Testis (tissue), 3 donors: Measurements from ENCODE around the gene SIRT6. TPM values are rescaled to one million over a fixed set of nuclear protein-coding genes. Genes with fewer than 3 reads are reported as not detected.

Experiments used
- DNase-seq: peaks from one replicate; pipeline ENCODE4 v3.0.0-alpha.2; 2019
- H3K27ac ChIP-seq, 2 donors: fragments of 200-600 bp; sonication (generic); one replicate each; pipeline ENCODE4 v1.5.1; 2019
- H3K27me3 ChIP-seq: fragments of 200-600 bp; sonication (generic); one replicate; pipeline ENCODE4 v1.5.1; 2019
- H3K36me3 ChIP-seq: fragments of 200-600 bp; sonication (generic); one replicate; pipeline ENCODE4 v1.5.1; 2017; ENCODE audit warnings: low read depth; ENCODE audit errors: missing control alignments
- H3K4me1 ChIP-seq: fragments of 200-600 bp; sonication (generic); one replicate; pipeline ENCODE4 v1.5.1; 2019
- H3K4me3 ChIP-seq, 2 donors: fragments of 200-600 bp; sonication (generic); one replicate each; pipeline ENCODE4 v1.5.1; 2017 to 2019
- H3K9me3 ChIP-seq: fragments of 200-600 bp; sonication (generic); one replicate; pipeline ENCODE4 v1.5.1; 2017
- POLR2A ChIP-seq: fragments of 450-650 bp; IDR thresholded peaks from one replicate; pipeline ENCODE4 v1.6.1; 2017; ENCODE audit warnings: antibody characterized with exemption, mild to moderate bottlenecking, moderate library complexity
- WGBS, 2 donors: methylation state at CpG; one replicate each; pipeline ENCODE4 v1.1.5; 2018; 5-methylcytosine and 5-hydroxymethylcytosine counted together
- intact Hi-C: fragments of 100-400 bp; cut with DNase I; formaldehyde crosslinking; loops from one replicate; pipeline ENCODE4 v1.15.1; 2023; ENCODE audit warnings: low total_unique reads
- polyA plus RNA-seq: library from polyadenylated mRNA; stranded (reverse); fragments of 350-450 nt; fragmentation: Illumina TruSeq; extraction: RNeasy Lipid Tissue Mini Kit (QIAGEN cat#74804); gene quantifications from one replicate; pipeline ENCODE4 v1.2.3, GENCODE V29; 2014; ENCODE audit warnings: low read depth, low replicate concordance; ENCODE audit not compliant: insufficient read depth
- total RNA-seq, 2 donors: library from RNA; depleted of rRNA; stranded (reverse); fragments of >200 nt; gene quantifications; one replicate each; pipeline ENCODE4 v1.2.3, GENCODE V29; 2016
- TF ChIP-seq, protein P1 (sequence below), 3 experiments: fragments of 450-650 bp in 2 of 3; fragments of 200-600 bp in 1 of 3; sonication (generic) in 1 of 3; IDR thresholded peaks; one replicate each; pipeline ENCODE4 v1.5.1; 2016 to 2019; ENCODE audit warnings: antibody characterized with exemption in 3 of 3, mild to moderate bottlenecking in 2 of 3, moderate library complexity in 1 of 3

The SIRT6 gene
- total and polyA plus RNA-seq, 3 donors from 2014 or later = 14.7 to 29.2 (median 22.0) TPM

DNA sequence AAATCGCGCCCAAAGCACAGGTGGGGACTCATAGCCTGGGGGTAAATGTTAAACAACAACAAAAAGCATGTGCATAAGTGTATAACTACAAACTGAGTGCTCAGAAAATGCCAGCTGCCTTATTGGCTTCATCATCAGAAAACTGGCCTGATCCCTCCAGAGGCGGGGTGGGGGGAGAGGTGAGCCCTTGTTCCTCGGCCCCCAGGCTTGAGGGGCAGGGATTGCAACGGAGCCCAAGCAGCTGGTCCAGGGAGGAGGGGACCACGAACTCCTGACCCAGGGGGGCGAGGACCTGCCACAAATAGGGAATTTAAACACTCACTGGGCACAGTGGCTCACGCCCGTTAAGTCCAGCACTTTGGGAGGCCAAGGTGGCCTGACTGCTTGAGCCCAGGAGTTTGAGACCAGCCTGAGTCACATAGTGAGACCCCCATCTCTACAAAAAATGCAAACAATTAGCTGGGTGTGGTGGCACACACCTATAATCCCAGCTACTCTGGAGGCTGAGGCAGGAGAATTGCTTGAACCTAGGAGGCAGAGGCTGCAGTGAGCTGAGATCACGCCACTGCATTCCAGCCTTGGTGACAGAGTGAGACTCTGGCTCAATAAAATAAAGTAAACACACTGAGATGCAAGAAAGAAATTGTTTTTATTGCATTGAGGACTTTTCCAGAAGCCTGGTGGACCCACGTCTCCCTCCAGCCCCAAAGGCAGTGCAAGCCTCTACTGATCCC is 8.7 kb downstream of the SIRT6 start:
- no peaks in the 10 kb centered on the region for H3K36me3 ChIP-seq
- H3K9me3 ChIP-seq = no peaks in the 10 kb centered on the region
- H3K27ac ChIP-seq = no peak overlapping the region
- H3K27me3 ChIP-seq = no peaks in the 10 kb centered on the region
- intact Hi-C loops = no loop called here
- H3K4me1 ChIP-seq = no peaks in the 10 kb centered on the region
- 40 to 46% methylated on average over 8 to 10 of the region's 11 CpGs for WGBS, 2 donors
- TF ChIP-seq POLR2A = no peak
- TF ChIP-seq, protein P1, sequence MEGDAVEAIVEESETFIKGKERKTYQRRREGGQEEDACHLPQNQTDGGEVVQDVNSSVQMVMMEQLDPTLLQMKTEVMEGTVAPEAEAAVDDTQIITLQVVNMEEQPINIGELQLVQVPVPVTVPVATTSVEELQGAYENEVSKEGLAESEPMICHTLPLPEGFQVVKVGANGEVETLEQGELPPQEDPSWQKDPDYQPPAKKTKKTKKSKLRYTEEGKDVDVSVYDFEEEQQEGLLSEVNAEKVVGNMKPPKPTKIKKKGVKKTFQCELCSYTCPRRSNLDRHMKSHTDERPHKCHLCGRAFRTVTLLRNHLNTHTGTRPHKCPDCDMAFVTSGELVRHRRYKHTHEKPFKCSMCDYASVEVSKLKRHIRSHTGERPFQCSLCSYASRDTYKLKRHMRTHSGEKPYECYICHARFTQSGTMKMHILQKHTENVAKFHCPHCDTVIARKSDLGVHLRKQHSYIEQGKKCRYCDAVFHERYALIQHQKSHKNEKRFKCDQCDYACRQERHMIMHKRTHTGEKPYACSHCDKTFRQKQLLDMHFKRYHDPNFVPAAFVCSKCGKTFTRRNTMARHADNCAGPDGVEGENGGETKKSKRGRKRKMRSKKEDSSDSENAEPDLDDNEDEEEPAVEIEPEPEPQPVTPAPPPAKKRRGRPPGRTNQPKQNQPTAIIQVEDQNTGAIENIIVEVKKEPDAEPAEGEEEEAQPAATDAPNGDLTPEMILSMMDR (IDR thresholded peaks at IDR 0.05) = no peak
- no peak overlapping the region for H3K4me3 ChIP-seq
- DNase-seq = no peak

DNA sequence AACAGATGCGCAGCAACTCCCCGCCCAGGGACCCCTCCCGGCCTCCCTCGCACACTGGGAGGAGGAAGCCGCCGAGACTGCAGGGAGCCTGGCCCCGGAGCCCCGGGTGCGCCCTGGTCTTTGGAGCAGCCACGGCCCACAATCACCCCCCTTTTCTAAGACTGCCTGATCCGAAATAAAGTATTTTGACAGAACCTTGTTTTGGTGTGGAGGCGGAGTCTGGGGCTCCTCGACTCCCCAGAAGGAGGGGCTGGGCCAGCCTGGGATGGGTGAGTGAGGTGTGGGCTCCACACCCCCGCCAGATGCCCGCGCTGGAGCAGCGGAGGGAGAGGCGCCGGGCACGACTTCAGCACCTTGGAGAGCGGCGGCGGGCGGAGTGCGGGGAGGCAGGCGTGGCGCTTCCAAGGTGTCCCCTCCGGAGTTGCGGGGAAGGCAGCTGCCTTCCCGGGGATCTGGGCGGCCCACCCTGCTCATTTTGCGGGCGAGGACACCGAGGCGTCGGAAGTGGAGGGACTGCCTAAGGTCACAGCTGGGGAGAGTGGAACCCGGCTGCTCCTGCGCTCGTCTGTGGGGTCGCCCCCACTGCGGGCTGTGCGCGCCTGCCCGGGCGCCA is 9.4 kb downstream of the SIRT6 start:
- Histone ChIP-seq H3K27ac (no peak overlapping the region), H3K27me3 (no peaks in the 10 kb centered on the region), H3K9me3 (no peaks in the 10 kb centered on the region), H3K4me3 (no peak overlapping the region), H3K4me1 (no peaks in the 10 kb centered on the region), H3K36me3 (no peaks in the 10 kb centered on the region)
- 3 to 16% methylated on average over 17 to 42 of the region's 45 CpGs for WGBS, 2 donors
- no peak for TF ChIP-seq POLR2A
- TF ChIP-seq, protein P1 (IDR thresholded peaks at IDR 0.05) = no peak
- intact Hi-C loops = no loop called here
- peak; percentile 63 for DNase-seq

DNA sequence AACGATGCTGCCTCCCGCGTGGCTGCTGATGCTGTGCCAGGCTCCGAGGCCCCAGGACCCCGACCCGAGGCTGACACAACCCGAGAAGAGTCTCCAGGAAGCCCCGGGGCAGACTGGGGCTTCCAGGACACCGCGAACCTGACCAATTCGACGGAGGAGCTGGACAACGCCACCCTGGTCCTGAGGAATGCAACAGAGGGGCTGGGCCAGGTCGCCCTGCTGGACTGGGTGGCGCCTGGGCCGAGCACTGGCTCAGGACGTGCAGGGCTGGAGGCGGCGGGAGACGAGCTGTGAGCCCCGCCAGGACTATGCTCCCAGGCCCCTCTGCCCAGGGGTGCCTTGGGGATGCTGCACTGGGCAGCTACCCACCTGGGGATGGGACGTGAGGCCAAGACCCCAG is 10.7 kb downstream of the SIRT6 start:
- Histone ChIP-seq H3K36me3 (no peaks in the 10 kb centered on the region), H3K27me3 (no peaks in the 10 kb centered on the region), H3K4me1 (no peaks in the 10 kb centered on the region), H3K9me3 (no peaks in the 10 kb centered on the region), H3K4me3 (no peak overlapping the region), H3K27ac (no peak overlapping the region)
- WGBS, 2 donors = 73 to 80% methylated on average over 11 to 21 of the region's 22 CpGs
- TF ChIP-seq, protein P1 (IDR thresholded peaks at IDR 0.05) = no peak
- no peak for TF ChIP-seq POLR2A
- intact Hi-C loops = no loop called here
- DNase-seq = no peak

DNA sequence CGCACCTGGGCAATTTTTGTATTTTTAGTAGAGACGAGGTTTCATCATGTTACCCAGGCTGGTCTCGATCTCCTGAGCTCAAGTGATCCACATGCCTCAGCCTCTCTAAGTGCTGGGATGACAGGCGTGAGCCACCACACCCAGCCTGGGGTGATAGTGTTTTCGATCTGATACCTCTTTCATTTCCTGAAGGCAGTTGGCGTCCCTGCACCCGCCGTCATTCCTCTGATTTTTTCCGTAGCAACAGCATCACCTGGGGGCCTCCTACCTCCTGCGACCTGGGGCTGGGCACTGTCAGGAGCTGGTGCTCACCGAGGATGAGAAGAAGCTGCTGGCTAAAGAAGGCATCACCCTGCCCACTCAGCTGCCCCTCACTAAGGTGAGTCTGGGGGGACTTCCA is 18.1 kb downstream of the SIRT6 start:
- TF ChIP-seq POLR2A = no peak
- TF ChIP-seq, protein P1 (IDR thresholded peaks at IDR 0.05) = no peak
- H3K4me3 ChIP-seq = no peak overlapping the region
- no peaks in the 10 kb centered on the region for H3K9me3 ChIP-seq
- no peaks in the 10 kb centered on the region for H3K36me3 ChIP-seq
- no peak for DNase-seq
- WGBS, 2 donors = 65 to 71% methylated on average over 11 of the region's 11 CpGs
- no peak overlapping the region for H3K27ac ChIP-seq
- intact Hi-C loops = no loop called here
- H3K4me1 ChIP-seq = no peaks in the 10 kb centered on the region
- no peaks in the 10 kb centered on the region for H3K27me3 ChIP-seq
